ENCODE results near the gene ABI3BP. TPM values are rescaled to one million over a fixed set of nuclear protein-coding genes. Genes with fewer than 3 reads are reported as not detected.

Gene ABI3BP
- polyA plus RNA-seq, 3 donors = not detected

DNA sequence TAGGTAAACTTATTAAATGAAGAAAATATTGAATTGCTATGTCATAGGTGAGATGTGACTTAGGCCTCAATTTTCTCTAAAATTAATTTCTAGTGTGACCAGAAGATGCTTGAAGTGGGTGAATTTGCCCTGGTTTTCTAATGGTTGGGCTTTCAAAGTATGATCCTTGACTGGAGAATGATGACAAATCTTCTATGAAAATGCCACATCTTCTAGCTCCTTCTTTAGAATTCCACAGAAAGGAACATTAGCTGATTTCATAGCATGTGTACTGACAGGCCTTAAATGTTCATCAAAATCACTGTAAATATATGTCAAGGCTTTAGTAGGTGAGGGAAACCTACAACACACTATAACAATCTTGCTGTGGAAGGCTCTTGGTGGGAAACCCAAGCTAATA, 8.9 kb downstream of the ABI3BP start:
- H3K4me3 ChIP-seq (replicated peaks in 1 of 3; ENCODE audit: low read depth in 2 of 3, low read length in 3 of 3) = no peak overlapping the region
- Mint-ChIP-seq H3K9me3 (peaks cover 0 to 3% (median 2%) of the 10 kb centered on the region in 7 donors), H3K4me3 (no peak overlapping the region), H3K27ac (no peak overlapping the region), H3K27me3 (ENCODE audit: low read depth in 3 of 3) (peaks cover 0 to 2% (median 0%) of the 10 kb centered on the region in 3 donors), H3K36me3 (no peaks in the 10 kb centered on the region), H3K4me1 (no peaks in the 10 kb centered on the region)
- H3K4me1 ChIP-seq (ENCODE audit: control insufficient read depth in 1 of 2, insufficient read depth in 2 of 2, low read length in 2 of 2) = no peaks in the 10 kb centered on the region
- H3K79me2 ChIP-seq (ENCODE audit: insufficient read depth, low read length) = no peaks in the 10 kb centered on the region
- intact Hi-C loops (cut with micrococcal nuclease) = no loop called here
- H3K36me3 ChIP-seq (replicated peaks in 1 of 2; ENCODE audit: control insufficient read depth in 1 of 2, insufficient read depth in 2 of 2, low read length in 2 of 2) = no peaks in the 10 kb centered on the region
- TF ChIP-seq, protein P1, sequence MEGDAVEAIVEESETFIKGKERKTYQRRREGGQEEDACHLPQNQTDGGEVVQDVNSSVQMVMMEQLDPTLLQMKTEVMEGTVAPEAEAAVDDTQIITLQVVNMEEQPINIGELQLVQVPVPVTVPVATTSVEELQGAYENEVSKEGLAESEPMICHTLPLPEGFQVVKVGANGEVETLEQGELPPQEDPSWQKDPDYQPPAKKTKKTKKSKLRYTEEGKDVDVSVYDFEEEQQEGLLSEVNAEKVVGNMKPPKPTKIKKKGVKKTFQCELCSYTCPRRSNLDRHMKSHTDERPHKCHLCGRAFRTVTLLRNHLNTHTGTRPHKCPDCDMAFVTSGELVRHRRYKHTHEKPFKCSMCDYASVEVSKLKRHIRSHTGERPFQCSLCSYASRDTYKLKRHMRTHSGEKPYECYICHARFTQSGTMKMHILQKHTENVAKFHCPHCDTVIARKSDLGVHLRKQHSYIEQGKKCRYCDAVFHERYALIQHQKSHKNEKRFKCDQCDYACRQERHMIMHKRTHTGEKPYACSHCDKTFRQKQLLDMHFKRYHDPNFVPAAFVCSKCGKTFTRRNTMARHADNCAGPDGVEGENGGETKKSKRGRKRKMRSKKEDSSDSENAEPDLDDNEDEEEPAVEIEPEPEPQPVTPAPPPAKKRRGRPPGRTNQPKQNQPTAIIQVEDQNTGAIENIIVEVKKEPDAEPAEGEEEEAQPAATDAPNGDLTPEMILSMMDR (IDR thresholded peaks at IDR 0.05) = no peak
- H3K9me3 ChIP-seq (replicated peaks in 1 of 2; ENCODE audit: control insufficient read depth in 1 of 2, insufficient read depth in 1 of 2, low read length in 2 of 2) = no peaks in the 10 kb centered on the region
- no peak overlapping the region for H2AFZ ChIP-seq (ENCODE audit: insufficient read depth, low read depth, low read length, poor library complexity, severe bottlenecking)
- H3K27me3 ChIP-seq (ENCODE audit: control insufficient read depth in 2 of 2, insufficient read depth in 2 of 2, low read length in 2 of 2) = no peaks in the 10 kb centered on the region
- no peak overlapping the region for H3K27ac ChIP-seq (ENCODE audit: low read depth in 1 of 2, low read length in 2 of 2)
- H3K4me2 ChIP-seq (replicated peaks; ENCODE audit: extremely low read depth, low read length, poor library complexity, severe bottlenecking) = no peak overlapping the region
- H3K9ac ChIP-seq (ENCODE audit: insufficient read depth, low read length, poor library complexity, severe bottlenecking) = no peak overlapping the region
- no peak for DNase-seq
- H4K20me1 ChIP-seq (ENCODE audit: insufficient read depth, low read length) = no peaks in the 10 kb centered on the region

DNA sequence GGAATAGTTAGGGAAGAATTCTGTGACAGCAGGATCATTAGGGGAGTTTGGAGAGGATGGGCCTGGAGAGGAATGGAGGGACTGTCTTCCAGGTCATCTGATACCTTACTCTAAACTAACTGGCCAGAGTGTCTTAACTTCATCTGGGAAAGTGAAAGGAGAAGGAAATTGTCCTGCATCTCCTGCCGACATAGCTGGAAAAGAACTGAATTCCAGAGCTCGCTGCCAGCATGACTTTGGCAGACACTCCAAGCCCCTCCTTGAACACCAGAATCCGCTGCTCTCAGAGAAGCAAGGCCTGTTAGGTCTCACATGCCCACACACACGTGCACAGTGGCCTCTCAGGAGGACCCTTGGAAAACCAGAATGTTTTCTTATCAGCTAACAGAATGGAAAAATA, 10.5 kb downstream of the ABI3BP start:
- Mint-ChIP-seq H3K36me3 (no peaks in the 10 kb centered on the region), H3K27me3 (ENCODE audit: low read depth in 3 of 3) (no peaks in the 10 kb centered on the region), H3K4me3 (no peak overlapping the region), H3K27ac (no peak overlapping the region), H3K4me1 (no peaks in the 10 kb centered on the region), H3K9me3 (peaks cover 0 to 2% (median 2%) of the 10 kb centered on the region in 7 donors)
- H3K9me3 ChIP-seq (replicated peaks in 1 of 2; ENCODE audit: control insufficient read depth in 1 of 2, insufficient read depth in 1 of 2, low read length in 2 of 2) = no peaks in the 10 kb centered on the region
- H3K4me3 ChIP-seq (replicated peaks in 1 of 3; ENCODE audit: low read depth in 2 of 3, low read length in 3 of 3) = no peak overlapping the region
- no peaks in the 10 kb centered on the region for H3K27me3 ChIP-seq (ENCODE audit: control insufficient read depth in 2 of 2, insufficient read depth in 2 of 2, low read length in 2 of 2)
- H3K27ac ChIP-seq (ENCODE audit: low read depth in 1 of 2, low read length in 2 of 2) = no peak overlapping the region
- no peak overlapping the region for H2AFZ ChIP-seq (ENCODE audit: insufficient read depth, low read depth, low read length, poor library complexity, severe bottlenecking)
- no peaks in the 10 kb centered on the region for H3K36me3 ChIP-seq (replicated peaks in 1 of 2; ENCODE audit: control insufficient read depth in 1 of 2, insufficient read depth in 2 of 2, low read length in 2 of 2)
- no peak for DNase-seq
- H4K20me1 ChIP-seq (ENCODE audit: insufficient read depth, low read length) = no peaks in the 10 kb centered on the region
- intact Hi-C loops (cut with micrococcal nuclease) = no loop called here
- H3K4me2 ChIP-seq (replicated peaks; ENCODE audit: extremely low read depth, low read length, poor library complexity, severe bottlenecking) = no peak overlapping the region
- H3K9ac ChIP-seq (ENCODE audit: insufficient read depth, low read length, poor library complexity, severe bottlenecking) = no peak overlapping the region
- 89% methylated on average over 4 of the region's 4 CpGs for WGBS (ENCODE audit: insufficient coverage)
- no peaks in the 10 kb centered on the region for H3K79me2 ChIP-seq (ENCODE audit: insufficient read depth, low read length)
- no peaks in the 10 kb centered on the region for H3K4me1 ChIP-seq (ENCODE audit: control insufficient read depth in 1 of 2, insufficient read depth in 2 of 2, low read length in 2 of 2)
- TF ChIP-seq, protein P1 (IDR thresholded peaks at IDR 0.05) = no peak

All from CD14-positive monocyte (primary cell).